HG02840 (cell line): ENCODE measurements around the gene RPRD2.
A peak's percentile ranks its signal among the peaks of the same experiment; 100 is the strongest.

Source experiments
- ATAC-seq: cut with Tn5 transposase; IDR thresholded peaks from one replicate; pipeline ENCODE4 v1.9.1; 2021; ENCODE audit warnings: mild to moderate bottlenecking, moderate library complexity, moderate number of reproducible peaks; ENCODE audit not compliant: unreplicated experiment, low FRiP score

Gene RPRD2

DNA sequence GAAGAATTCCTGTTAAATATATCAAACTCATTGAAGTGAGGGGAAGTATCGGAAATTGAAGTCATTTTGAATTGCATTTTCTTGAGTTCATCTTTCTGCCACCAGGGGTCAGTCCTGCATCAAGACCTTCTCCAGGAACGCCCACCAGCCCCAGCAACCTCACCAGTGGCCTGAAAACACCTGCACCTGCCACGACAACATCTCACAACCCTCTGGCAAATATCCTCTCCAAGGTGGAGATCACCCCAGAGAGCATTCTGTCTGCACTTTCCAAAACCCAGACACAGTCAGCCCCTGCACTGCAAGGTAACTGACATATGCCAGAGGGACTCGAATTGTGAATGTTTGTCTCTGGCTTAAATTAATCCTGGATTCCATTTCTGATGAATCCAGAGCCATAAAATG, 100.5 kb downstream of the RPRD2 start:
- no peak for ATAC-seq

DNA sequence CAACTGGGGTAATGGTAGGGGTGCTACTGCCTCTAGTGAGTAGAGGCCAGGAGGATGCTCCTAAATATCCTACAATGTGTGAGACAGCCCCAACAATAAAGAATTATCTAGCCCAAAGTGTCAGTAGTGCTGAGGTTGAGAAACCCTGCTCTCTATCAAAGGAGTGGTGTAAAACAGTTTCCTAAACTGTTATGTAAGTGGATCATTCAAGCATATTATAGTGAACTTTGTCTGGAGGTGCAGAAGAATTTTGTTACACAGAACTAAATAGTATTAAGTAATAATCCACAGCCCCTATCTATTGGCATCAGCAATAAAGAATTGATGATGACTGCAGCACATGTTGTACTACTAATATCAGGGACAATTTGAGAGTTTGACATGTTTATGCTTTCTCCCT, 103.0 kb downstream of the RPRD2 start:
- ATAC-seq, result no peak

DNA sequence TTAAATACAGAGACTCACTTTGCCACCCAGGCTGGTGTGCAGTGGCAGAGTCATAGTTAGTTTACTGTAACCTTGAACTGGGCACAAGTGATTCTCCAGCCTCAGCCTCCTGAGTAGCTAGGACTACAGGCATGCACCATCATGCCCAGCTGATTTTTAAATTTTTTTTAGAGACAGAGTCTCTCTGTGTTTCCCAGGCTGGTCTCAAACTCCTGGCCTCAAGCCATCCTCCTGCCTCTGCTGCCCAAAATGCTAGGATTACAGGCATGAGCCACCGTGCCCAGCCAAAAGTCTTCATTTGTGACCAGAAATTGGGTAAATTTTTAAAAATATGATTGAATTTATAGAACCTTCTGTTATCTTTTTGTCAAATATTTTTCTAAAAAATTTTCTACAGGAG, 105.3 kb downstream of the RPRD2 start:
- ATAC-seq, result no peak

DNA sequence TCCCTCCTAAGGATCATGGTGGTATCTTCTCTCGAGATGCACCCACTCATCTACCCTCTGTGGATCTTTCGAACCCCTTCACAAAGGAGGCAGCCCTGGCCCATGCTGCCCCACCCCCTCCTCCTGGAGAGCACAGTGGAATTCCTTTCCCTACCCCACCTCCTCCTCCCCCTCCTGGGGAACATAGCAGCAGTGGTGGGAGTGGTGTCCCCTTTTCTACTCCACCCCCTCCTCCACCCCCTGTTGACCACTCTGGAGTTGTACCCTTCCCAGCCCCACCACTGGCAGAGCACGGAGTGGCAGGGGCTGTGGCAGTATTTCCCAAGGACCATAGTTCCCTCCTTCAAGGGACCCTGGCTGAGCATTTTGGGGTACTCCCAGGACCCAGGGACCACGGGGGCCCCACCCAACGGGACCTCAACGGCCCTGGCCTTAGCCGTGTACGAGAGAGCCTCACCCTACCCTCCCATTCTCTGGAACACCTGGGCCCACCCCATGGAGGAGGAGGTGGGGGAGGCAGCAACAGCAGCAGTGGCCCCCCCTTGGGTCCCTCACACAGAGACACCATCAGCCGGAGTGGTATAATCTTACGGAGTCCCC, 108.8 kb downstream of the RPRD2 start:
- no peak for ATAC-seq

DNA sequence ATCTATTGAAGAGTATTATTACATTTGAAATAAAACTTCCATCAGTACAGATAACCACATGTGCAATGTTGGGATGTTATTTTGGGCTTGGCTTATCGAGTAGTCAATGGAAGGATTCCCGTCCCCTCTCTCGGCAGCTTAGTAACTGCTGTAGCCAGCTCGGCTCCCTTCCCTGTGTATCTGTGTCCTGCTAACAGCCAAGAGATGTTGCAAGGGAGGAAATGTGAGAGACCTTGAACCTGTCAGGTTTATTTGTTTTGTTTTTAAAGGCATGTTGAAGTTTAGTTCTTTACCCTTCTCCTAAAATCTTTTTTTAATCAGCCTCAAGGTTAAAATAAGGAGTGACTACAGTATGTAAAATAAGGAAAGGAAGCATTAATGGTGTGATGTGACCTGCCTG, 109.7 kb downstream of the RPRD2 start:
- no peak for ATAC-seq

DNA sequence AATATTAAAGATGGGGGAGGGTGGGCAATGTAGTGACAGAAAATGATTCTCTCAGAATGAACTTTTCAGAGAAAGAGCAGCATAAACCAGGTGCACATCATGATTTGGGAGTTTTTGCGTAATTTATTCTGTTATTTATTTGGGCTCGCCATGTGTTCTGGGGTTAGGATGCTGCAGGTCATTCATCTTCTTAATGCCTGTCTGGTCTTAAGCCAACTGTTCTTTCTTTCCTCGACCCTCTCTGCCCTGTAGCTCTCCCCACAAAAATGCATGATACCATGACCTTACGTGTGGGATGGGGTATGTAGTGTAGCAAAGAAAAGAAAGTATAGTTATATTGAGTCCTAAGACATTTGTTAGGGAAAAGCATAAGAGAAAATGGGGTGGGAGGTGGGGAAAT, 110.9 kb downstream of the RPRD2 start:
- ATAC-seq, result no peak

DNA sequence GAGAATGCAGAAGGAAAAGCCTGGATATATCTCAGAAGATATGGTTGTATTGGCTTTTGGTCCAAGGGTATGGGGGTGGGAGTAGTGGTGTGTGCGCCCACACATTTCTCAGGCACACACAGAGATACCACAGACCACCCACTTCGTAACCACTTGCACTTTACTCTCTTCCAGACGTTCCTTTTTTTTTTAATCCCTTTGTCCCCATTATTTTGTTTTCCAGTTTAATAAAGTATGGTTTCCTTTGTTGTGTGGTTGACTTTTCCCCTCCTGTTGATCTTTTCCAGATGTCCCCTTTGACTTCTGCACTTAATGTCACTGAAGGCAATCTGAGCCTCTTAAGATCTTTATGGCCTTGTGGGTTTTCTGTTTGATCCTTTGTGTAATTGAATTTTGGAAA, 112.8 kb downstream of the RPRD2 start:
- no peak for ATAC-seq

DNA sequence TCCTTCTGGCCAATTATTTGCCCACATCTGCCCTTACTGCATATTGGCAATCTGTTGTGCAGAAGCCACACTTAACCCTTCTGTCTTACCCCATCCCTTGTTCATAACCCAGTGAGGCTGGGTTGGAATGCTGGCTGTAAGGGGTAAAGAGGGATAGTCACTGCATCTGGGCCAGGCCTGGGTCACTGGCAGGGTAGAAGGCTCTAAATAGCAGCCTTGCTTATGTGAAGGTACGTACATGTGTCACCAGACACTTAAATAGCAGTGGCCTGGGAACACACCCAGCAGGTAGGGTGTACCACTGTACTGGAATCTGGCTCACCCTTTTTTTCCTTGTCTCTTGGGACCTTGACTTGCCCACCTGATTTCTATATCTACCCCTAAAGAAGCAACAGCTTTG, 113.4 kb downstream of the RPRD2 start:
- ATAC-seq, result no peak

DNA sequence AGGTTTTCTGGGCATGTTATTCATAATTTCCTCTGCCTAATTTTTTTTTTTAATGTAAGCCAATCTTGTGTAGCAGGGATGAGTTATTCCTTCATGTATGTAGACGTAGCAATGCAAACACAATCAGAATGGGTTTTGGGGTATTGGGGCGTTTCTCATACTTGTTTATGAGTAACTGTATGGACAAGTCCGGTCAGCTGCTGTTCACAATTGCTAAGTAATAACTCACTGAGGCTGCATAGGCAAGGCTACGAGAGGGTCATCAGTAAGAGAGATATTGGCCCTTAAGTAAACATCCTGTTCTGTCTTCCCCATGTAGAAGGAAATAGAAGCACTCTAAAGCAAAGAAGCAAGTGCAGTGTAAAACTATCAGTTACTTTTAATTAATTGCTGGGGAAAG, 113.8 kb downstream of the RPRD2 start:
- ATAC-seq, result no peak

DNA sequence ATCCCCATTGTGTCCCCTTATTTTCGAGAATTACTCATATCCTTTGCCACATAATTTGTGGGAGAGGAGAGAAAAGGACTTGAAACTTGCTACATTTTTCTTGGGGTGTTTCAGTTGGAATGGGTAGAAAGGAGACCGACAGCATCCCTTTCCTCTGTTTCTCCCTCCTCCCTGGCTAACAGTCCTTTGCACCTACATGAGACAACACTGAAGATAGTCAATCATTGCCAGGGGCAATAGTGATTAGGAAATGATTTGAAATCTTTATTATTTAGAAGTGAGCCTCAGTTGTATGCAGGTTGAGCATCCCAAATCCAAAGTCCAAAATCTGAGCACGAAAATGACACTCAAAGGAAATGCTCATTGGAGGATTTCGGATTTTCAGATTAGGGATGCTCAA, 115.4 kb downstream of the RPRD2 start:
- no peak for ATAC-seq

DNA sequence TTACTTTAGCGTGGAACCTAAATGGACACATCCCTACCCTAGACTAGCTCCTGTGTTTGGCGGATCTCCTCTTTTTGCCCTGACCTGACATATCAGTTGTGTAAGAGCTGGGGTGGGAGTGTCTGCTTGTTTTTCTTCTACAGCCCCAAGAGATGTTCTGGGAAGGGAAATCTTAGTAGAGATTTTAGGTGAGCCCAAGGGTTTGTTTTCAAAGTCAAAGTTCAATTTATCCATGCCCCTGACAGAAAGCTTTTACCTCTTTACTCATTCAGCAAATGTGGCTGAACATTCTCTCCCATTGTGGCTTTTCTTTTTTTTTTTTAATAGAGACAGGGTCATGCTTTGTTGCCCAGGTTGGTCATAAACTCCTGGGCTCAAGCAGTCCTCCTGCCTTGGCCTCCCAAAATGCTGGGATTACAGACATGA, 116.0 kb downstream of the RPRD2 start:
- ATAC-seq, result no peak

DNA sequence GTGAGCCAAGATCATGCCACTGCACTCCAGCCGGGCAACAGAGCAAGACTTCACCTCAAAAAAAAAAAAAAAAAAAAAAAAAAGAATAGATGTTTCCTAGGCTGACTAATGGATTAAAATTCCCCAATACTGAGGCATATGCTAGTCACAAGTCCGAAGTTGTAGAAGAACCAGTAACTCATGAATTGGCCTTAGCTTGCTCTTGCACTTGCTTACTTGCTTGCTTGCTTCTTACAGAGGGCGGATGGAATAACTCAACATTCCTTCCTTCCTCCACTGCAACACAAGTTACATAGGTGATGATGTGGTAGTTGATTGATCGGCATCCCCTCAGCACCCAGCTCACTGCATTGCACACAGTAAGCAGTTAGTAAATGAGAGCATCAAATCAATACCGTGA, 120.5 kb downstream of the RPRD2 start:
- no peak for ATAC-seq

DNA sequence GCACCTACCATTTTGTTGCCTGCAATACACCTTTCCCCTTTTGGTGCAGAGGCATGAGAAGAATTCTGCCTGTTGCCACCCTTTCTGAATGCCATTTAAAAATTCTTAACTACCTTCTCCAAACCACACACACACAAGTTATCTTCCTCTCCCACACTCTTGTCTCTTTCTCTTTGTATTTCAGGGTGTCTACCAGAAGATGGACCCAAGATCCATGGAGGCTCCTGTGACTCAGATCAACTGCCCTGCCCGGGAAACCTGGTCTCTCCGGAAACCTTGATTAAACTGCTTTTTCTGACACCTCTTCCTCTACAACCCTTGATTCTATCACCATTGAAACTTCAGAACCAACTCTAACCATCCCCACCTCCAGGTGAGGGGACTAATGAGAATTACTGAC, 120.9 kb downstream of the RPRD2 start:
- no peak for ATAC-seq

DNA sequence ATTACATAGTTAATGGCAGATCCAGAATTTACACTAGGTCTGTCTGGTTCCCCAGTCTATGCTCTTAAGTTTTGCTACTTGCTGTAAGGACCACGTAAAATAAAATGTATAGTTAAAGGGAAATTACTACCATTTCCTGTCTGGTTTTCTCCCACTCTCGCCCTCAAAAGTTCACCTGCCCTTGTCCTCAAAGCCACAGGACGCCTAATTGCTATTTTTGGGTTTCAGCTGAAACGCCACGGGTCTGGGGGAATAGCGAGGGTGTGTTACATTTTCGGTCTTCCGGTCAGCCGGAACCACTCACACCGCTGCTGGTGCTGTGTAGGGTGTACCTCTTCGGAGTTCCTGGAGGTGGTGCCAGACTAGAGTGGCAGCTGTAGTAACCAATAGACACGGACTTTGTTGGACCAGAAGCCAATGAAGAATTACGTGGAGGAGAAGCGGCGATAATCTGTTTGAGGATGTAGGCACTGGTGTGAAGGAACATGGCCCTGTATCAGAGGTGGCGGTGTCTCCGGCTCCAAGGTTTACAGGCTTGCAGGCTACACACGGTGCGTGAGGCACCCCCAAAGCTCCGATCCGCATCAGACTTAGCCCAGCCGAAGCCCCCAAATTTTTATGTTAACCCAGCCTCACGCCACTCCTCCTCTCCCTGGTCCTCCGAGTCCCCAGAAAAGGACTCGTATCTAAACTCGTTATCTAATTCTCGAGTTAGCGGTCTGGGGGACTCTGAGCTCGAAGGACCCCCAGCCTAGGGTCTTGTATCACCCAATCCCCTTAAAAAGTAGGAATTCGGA, 123.2 kb downstream of the RPRD2 start, which contains the start of gene TARS2:
TARS2 (plus strand) TSS at position 454 of the 797 bp plus-strand sequence; CDS start at position 486, 32 bp downstream.
- ATAC-seq, result peak; percentile 97

DNA sequence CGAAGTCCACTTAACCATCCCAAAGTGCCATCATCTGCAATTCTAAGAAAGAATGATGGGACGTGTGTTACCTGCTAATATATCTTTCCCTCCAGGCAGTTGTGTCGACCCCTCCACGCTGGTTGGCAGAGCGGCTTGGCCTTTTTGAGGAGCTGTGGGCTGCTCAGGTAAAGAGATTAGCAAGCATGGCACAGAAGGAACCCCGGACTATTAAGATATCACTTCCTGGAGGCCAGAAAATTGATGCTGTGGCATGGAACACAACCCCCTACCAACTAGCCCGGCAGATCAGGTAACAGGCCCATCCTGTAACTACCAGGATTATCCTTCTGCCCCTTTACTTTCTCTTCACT, 123.8 kb downstream of the RPRD2 start:
- ATAC-seq, result no peak

DNA sequence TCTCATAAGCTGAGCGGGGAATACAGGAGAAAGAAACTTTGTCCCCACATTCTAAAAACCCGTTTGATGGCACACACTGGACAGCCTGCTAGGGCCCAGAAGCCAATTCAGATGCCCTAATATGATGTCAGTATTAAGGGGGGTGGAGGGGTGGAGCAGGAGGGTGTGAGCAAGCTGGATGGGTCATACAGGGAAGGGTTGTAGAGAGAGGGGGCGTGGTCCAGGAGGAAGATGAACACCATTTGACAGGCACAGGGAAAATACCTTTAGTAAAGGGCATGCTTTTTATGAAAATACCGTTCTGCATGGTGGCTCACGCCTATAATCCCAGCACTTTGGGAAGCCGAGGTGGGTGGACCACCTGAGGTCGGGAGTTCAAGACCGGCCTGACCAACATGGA, 129.2 kb downstream of the RPRD2 start:
- ATAC-seq, result no peak

DNA sequence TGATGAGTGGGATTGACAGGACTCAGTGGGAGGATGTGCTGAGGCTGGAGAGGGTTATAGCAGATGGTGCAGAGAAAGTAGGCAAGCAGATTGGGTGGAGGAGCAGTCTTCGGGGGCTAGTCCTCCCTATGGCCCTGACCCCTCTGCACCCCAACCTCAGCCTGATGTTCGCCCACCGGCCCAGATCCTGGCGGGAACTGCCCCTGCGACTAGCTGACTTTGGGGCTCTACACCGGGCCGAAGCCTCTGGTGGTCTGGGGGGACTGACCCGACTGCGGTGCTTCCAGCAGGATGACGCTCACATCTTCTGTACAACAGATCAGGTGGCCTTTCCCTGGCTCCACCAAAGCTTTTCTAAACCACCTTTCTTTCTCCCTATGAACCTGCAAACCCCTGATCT, 134.4 kb downstream of the RPRD2 start:
- no peak for ATAC-seq

DNA sequence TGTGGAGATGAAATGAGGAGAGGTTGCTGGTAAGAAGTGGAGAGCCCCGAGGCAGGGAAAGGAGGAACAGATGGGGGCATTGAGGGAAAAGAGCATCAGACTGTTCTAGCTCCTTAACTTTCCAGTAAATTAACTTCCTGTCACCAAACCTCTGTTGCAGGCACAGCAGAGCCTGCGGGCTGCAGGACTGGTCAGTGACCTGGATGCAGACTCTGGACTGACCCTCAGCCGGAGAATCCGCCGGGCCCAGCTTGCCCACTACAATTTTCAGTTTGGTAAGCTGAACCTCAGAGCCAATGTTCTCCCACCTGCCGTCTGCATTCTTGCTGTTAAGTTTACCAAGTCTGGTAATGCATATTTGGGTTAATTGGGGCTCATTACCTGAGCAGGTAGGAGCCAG, 141.5 kb downstream of the RPRD2 start:
- no peak for ATAC-seq

DNA sequence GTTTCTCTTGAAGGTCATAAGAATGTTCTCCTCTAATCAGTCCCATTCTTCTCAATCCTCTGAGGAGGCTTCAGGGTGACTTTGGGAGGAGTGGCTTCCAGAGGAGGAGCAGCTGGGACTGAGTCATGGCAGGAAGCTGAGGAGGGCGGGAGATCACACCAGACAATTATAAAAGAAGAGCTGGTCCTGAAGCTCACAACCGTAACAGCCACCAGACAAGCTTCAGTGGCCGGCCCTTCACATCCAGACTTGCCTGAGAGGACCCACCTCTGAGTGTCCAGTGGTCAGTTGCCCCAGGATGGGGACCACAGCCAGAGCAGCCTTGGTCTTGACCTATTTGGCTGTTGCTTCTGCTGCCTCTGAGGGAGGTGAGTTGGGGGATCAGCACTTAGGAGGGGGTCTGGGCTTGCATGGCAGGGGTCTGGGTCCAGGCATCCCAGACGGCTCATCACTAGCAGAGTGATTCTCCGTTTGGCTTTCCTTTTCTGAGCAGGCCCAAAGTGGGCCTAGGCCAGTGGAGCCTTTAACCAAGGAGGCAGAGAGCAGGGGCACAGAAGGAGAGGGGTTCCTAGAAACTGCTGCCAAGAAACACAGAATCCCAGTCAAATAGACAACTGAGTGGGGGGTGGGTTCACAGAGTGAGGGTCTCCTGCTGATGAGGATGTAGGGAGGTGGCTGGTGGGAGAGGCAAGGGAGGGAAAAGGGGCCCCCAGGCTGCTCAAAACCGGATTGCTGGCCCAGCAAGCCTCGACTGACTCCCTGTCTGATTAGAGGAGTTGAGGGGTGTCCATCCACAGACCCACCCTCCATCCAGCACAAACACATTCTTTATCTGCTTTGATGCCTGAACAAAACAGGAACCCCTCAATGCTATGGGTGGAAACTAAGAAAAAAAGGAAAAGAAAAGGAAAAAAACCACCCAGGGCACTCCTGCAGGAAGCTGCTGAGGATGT, 144.2 kb downstream of the RPRD2 start, which contains the start of gene ECM1:
ECM1 (plus strand) TSS at position 198 of the 953 bp plus-strand sequence; CDS start at position 299, 101 bp downstream.
- ATAC-seq, result no peak

DNA sequence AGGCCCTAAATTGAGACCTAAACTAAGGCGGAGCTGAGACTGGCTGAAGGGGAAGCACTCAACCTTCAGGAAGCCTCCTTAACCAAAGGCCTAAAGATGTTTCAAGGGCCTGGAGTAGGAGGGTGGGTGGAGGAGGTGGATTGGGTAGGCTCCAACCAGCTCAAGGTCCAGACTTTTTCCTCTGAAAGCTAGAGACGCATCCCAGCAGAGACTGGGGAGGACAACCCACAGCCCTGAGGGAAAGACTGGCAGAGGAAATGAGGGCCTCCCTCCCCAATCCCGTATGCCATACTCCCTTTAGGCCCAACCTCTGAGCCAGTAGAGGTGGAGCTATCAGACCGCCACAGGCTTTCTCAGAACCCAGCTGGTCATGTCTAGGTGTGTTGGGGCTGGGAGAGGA, 145.0 kb downstream of the RPRD2 start:
- no peak for ATAC-seq

DNA sequence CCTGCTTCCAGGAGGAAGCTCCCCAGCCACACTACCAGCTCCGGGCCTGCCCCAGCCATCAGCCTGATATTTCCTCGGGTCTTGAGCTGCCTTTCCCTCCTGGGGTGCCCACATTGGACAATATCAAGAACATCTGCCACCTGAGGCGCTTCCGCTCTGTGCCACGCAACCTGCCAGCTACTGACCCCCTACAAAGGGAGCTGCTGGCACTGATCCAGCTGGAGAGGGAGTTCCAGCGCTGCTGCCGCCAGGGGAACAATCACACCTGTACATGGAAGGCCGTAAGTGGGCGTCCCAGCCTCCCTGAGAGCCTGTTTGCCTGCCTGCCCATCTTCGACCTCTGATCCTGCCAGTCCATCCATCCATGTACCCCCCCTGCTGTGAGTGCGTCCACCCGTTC, 147.6 kb downstream of the RPRD2 start:
- ATAC-seq, result no peak
